ENCODE results near the gene CFAP99.

The CFAP99 gene

GRCh38 chr4:2503809-2504208 lies 85.1 kb downstream of the CFAP99 start:
- H3K27me3 ChIP-seq (ENCODE audit: control insufficient read depth, low read length) = no peaks in the 10 kb centered on the region
- TF ChIP-seq EZH2phosphoT487 (IDR thresholded peaks at IDR 0.05; ENCODE audit: borderline replicate concordance, low read length) = no peak
- TF ChIP-seq CTCF (IDR thresholded peaks at IDR 0.05; ENCODE audit: low read depth, low read length, poor library complexity, severe bottlenecking) = no peak
- H4K20me1 ChIP-seq (ENCODE audit: control insufficient read depth, insufficient read depth, low read depth, low read length) = peaks cover 10% of the 10 kb centered on the region; the same call in 1 of the 2 replicates

GRCh38 chr4:2507259-2507658 lies 88.5 kb downstream of the CFAP99 start:
- Histone ChIP-seq H3K4me3 (ENCODE audit: low read length) (no peak overlapping the region), H3K36me3 (ENCODE audit: control insufficient read depth, low read length) (peaks cover 83% of the 10 kb centered on the region), H3F3A (ENCODE audit: control insufficient read depth, insufficient read depth) (no peaks in the 10 kb centered on the region), H3K27me3 (ENCODE audit: control insufficient read depth, low read length) (no peaks in the 10 kb centered on the region), H3K27ac (ENCODE audit: low read depth, low read length) (no peak overlapping the region), H3K9me2 (replicated peaks; ENCODE audit: control insufficient read depth, low read length) (no peaks in the 10 kb centered on the region), H3K4me2 (ENCODE audit: low read length) (no peak overlapping the region), H3K79me2 (ENCODE audit: control insufficient read depth, low read length) (peaks cover 55% of the 10 kb centered on the region), H3K9me3 (ENCODE audit: control insufficient read depth, insufficient read depth, low read length) (no peaks in the 10 kb centered on the region), H3K4me1 (ENCODE audit: control insufficient read depth, low read length) (peaks cover 9% of the 10 kb centered on the region), H4K20me1 (ENCODE audit: control insufficient read depth, insufficient read depth, low read depth, low read length) (peaks cover 10% of the 10 kb centered on the region; the same call in 1 of the 2 replicates)
- no peak for TF ChIP-seq CTCF (IDR thresholded peaks at IDR 0.05; ENCODE audit: low read depth, low read length, poor library complexity, severe bottlenecking)
- no peak for TF ChIP-seq EZH2phosphoT487 (IDR thresholded peaks at IDR 0.05; ENCODE audit: borderline replicate concordance, low read length)

More at GRCh38 chr4:2503809-2504208, 85.1 kb downstream of the CFAP99 start:
- Histone ChIP-seq H3F3A (ENCODE audit: control insufficient read depth, insufficient read depth) (no peaks in the 10 kb centered on the region), H3K27ac (ENCODE audit: low read depth, low read length) (no peak overlapping the region), H3K36me3 (ENCODE audit: control insufficient read depth, low read length) (peaks cover 85% of the 10 kb centered on the region), H3K4me3 (ENCODE audit: low read length) (no peak overlapping the region), H3K4me1 (ENCODE audit: control insufficient read depth, low read length) (no peaks in the 10 kb centered on the region), H3K4me2 (ENCODE audit: low read length) (no peak overlapping the region), H3K9me2 (replicated peaks; ENCODE audit: control insufficient read depth, low read length) (no peaks in the 10 kb centered on the region), H3K79me2 (ENCODE audit: control insufficient read depth, low read length) (peaks cover 66% of the 10 kb centered on the region), H3K9me3 (ENCODE audit: control insufficient read depth, insufficient read depth, low read length) (no peaks in the 10 kb centered on the region)

- H3K36me3 ChIP-seq (ENCODE audit: control insufficient read depth, low read length) = peaks cover 86% of the 10 kb centered on the region
Measured at GRCh38 chr4:2507855-2508254, 89.1 kb downstream of the CFAP99 start.

More at GRCh38 chr4:2507855-2508254, 89.1 kb downstream of the CFAP99 start:
- Histone ChIP-seq H3K9me3 (ENCODE audit: control insufficient read depth, insufficient read depth, low read length) (no peaks in the 10 kb centered on the region), H3F3A (ENCODE audit: control insufficient read depth, insufficient read depth) (no peaks in the 10 kb centered on the region), H4K20me1 (ENCODE audit: control insufficient read depth, insufficient read depth, low read depth, low read length) (peaks cover 10% of the 10 kb centered on the region; the same call in 1 of the 2 replicates), H3K27ac (ENCODE audit: low read depth, low read length) (no peak overlapping the region), H3K4me1 (ENCODE audit: control insufficient read depth, low read length) (peaks cover 9% of the 10 kb centered on the region), H3K27me3 (ENCODE audit: control insufficient read depth, low read length) (no peaks in the 10 kb centered on the region), H3K4me2 (ENCODE audit: low read length) (no peak overlapping the region), H3K4me3 (ENCODE audit: low read length) (no peak overlapping the region), H3K9me2 (replicated peaks; ENCODE audit: control insufficient read depth, low read length) (no peaks in the 10 kb centered on the region), H3K79me2 (ENCODE audit: control insufficient read depth, low read length) (peaks cover 53% of the 10 kb centered on the region)
- TF ChIP-seq EZH2phosphoT487 (IDR thresholded peaks at IDR 0.05; ENCODE audit: borderline replicate concordance, low read length) = no peak
- no peak for TF ChIP-seq CTCF (IDR thresholded peaks at IDR 0.05; ENCODE audit: low read depth, low read length, poor library complexity, severe bottlenecking)
